ENCODE results near the gene FAM3B. TPM values are rescaled to one million over a fixed set of nuclear protein-coding genes. Genes with fewer than 3 reads are reported as not detected.

The FAM3B gene
- total and polyA plus RNA-seq, 2 of the 4 experiments (the other 2 are of a cell fraction): not detected

DNA sequence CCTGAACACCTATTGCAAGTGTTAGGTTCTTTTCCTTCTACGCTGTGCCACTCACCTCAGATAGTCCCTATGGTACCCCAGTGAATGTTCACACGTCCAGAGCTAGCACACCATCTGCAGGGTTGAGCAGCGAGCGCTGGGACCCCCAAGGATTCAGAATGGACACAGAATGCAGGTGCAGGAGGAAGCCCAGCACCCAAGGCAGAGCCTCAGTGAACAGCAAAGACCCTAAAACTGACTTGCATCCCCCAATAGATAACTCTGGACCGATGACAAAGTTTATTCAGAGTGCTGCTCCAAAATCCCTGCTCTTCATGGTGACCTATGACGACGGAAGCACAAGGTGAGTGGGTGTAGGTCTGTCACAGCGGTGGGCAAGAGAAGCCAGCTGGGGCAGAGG lies 30.2 kb downstream of the FAM3B start:
- H2BK120ac ChIP-seq (ENCODE audit: low read depth, low read length): no peak overlapping the region
- in situ Hi-C loops (cut with MboI; ENCODE audit: low sequenced_read_pairs): no loop called here
- H3K4me1 ChIP-seq (ENCODE audit: control insufficient read depth, insufficient read depth, low read length): no peaks in the 10 kb centered on the region
- no peak overlapping the region for H4K8ac ChIP-seq (ENCODE audit: low read depth in 2 of 2, low read length in 2 of 2)
- H3K4me2 ChIP-seq (ENCODE audit: low read depth, low read length): no peak overlapping the region
- intact Hi-C loops (cut with micrococcal nuclease): no loop called here
- WGBS, 2 experiments (ENCODE audit: extremely low coverage in 2 of 2, insufficient read length in 1 of 2): 87% methylated on average over 3 of the region's 8 CpGs; no CpG with 5 or more reads in 1 of the 2 experiments
- H3K4me3 ChIP-seq (ENCODE audit: insufficient read depth, low read depth, low read length): no peak overlapping the region
- no peak overlapping the region for H2AFZ ChIP-seq (replicated peaks; ENCODE audit: low read length, poor library complexity)
- H3K36me3 ChIP-seq (ENCODE audit: control insufficient read depth, insufficient read depth, low read length): no peaks in the 10 kb centered on the region
- H3K18ac ChIP-seq (ENCODE audit: low read depth, low read length): no peak overlapping the region
- no peak overlapping the region for H3K9ac ChIP-seq (ENCODE audit: low read depth, low read length)
- peaks cover 15% of the 10 kb centered on the region for H3K27me3 ChIP-seq (ENCODE audit: control insufficient read depth, insufficient read depth, low read length)
- H3K9me1 ChIP-seq (ENCODE audit: insufficient read depth, low read length): no peaks in the 10 kb centered on the region
- ATAC-seq (ENCODE audit: low read depth) (no peak), DNase-seq (no peak)
- no peak overlapping the region for H4K5ac ChIP-seq (ENCODE audit: low read depth, low read length)
- no peak overlapping the region for H3K23ac ChIP-seq (ENCODE audit: low read depth, low read length)
- no peak overlapping the region for H4K91ac ChIP-seq (ENCODE audit: insufficient read depth, low read depth, low read length)
- ChIA-PET CTCF (no interaction called here), POLR2A (ENCODE audit: unreplicated experiment) (no interaction called here)
- no peak overlapping the region for H2BK20ac ChIP-seq (ENCODE audit: low read depth, low read length)
- no peak overlapping the region for H3K14ac ChIP-seq (replicated peaks; ENCODE audit: low read depth, low read length)
- H2BK5ac ChIP-seq (ENCODE audit: low read depth, low read length, poor library complexity, severe bottlenecking): no peak overlapping the region
- no peak overlapping the region for H2AK5ac ChIP-seq (ENCODE audit: low read depth, low read length)
- H2BK15ac ChIP-seq (ENCODE audit: low read depth, low read length): no peak overlapping the region
- no TSS peak for BruUV-seq (replicated peaks)
- no peak overlapping the region for H3K27ac ChIP-seq (ENCODE audit: insufficient read depth, low read length)
- no peak overlapping the region for H3K56ac ChIP-seq (ENCODE audit: extremely low read depth, insufficient read depth, low read length)
- dilution Hi-C loops (cut with HindIII; ENCODE audit: low sequenced_read_pairs, unreplicated experiment): no loop called here
- no peak overlapping the region for H3K4ac ChIP-seq (ENCODE audit: low read depth, low read length)
- H2AK9ac ChIP-seq (replicated peaks; ENCODE audit: low read depth, low read length, poor library complexity): no peak overlapping the region
- H4K20me1 ChIP-seq (ENCODE audit: insufficient read depth, low read length): no peaks in the 10 kb centered on the region
- no peaks in the 10 kb centered on the region for H3K9me3 ChIP-seq (ENCODE audit: control insufficient read depth, insufficient read depth, low read length)
- TF ChIP-seq RFX5 (IDR thresholded peaks at IDR 0.05; ENCODE audit: low read depth, low read length) (no peak), FOS (IDR thresholded peaks at IDR 0.05; ENCODE audit: low read depth, low read length) (no peak), MAFK (IDR thresholded peaks at IDR 0.05; ENCODE audit: low read depth, low read length) (no peak), MXI1 (IDR thresholded peaks at IDR 0.05; ENCODE audit: borderline replicate concordance, low read depth, low read length) (no peak), NFE2L2 (IDR thresholded peaks at IDR 0.05; ENCODE audit: low read depth, low read length) (no peak), RCOR1 (IDR thresholded peaks at IDR 0.05; ENCODE audit: insufficient replicate concordance, low read length) (no peak), MAZ (IDR thresholded peaks at IDR 0.05; ENCODE audit: borderline replicate concordance, low read depth, low read length) (no peak), CHD1 (IDR thresholded peaks at IDR 0.05; ENCODE audit: low read depth, low read length) (no peak), BHLHE40 (IDR thresholded peaks at IDR 0.05; ENCODE audit: low read depth, low read length) (no peak), POLR2A (IDR thresholded peaks at IDR 0.05; ENCODE audit: low read depth, low read length) (no peak), SMC3 (IDR thresholded peaks at IDR 0.05; ENCODE audit: low read depth, low read length) (no peak), CEBPB (IDR thresholded peaks at IDR 0.05; ENCODE audit: low read depth, low read length) (no peak), RAD21 (IDR thresholded peaks at IDR 0.05; ENCODE audit: low read length) (no peak)
- TF ChIP-seq, protein P1, sequence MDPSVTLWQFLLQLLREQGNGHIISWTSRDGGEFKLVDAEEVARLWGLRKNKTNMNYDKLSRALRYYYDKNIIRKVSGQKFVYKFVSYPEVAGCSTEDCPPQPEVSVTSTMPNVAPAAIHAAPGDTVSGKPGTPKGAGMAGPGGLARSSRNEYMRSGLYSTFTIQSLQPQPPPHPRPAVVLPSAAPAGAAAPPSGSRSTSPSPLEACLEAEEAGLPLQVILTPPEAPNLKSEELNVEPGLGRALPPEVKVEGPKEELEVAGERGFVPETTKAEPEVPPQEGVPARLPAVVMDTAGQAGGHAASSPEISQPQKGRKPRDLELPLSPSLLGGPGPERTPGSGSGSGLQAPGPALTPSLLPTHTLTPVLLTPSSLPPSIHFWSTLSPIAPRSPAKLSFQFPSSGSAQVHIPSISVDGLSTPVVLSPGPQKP (IDR thresholded peaks at IDR 0.05; ENCODE audit: borderline replicate concordance, low read depth, low read length): no peak
- TF ChIP-seq, protein P2, sequence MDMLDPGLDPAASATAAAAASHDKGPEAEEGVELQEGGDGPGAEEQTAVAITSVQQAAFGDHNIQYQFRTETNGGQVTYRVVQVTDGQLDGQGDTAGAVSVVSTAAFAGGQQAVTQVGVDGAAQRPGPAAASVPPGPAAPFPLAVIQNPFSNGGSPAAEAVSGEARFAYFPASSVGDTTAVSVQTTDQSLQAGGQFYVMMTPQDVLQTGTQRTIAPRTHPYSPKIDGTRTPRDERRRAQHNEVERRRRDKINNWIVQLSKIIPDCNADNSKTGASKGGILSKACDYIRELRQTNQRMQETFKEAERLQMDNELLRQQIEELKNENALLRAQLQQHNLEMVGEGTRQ (IDR thresholded peaks at IDR 0.05; ENCODE audit: low read depth, low read length): no peak
- TF ChIP-seq, protein P3, sequence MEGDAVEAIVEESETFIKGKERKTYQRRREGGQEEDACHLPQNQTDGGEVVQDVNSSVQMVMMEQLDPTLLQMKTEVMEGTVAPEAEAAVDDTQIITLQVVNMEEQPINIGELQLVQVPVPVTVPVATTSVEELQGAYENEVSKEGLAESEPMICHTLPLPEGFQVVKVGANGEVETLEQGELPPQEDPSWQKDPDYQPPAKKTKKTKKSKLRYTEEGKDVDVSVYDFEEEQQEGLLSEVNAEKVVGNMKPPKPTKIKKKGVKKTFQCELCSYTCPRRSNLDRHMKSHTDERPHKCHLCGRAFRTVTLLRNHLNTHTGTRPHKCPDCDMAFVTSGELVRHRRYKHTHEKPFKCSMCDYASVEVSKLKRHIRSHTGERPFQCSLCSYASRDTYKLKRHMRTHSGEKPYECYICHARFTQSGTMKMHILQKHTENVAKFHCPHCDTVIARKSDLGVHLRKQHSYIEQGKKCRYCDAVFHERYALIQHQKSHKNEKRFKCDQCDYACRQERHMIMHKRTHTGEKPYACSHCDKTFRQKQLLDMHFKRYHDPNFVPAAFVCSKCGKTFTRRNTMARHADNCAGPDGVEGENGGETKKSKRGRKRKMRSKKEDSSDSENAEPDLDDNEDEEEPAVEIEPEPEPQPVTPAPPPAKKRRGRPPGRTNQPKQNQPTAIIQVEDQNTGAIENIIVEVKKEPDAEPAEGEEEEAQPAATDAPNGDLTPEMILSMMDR (conservative IDR thresholded peaks at IDR 0.05; ENCODE audit: low read depth, low read length): no peak
- H3K79me1 ChIP-seq (ENCODE audit: low read depth in 1 of 2, low read length in 2 of 2): no peaks in the 10 kb centered on the region

Measured in IMR-90 (cell line).